Stomach (tissue), 9 donors: ENCODE results near the gene NHERF2. TPM values are rescaled to one million over a fixed set of nuclear protein-coding genes. Genes with fewer than 3 reads are reported as not detected.

Experiments
- DNase-seq, 2 donors: peaks; one replicate each; pipeline versions ENCODE4 v3.0.0 to v3.0.0-alpha.2; 2013 to 2019
- H3K27ac ChIP-seq, 5 donors: fragments of 200-600 bp in 4 of 5; sonication (generic) in 4 of 5; one replicate each; pipeline ENCODE4 v1.5.1; 2013 to 2019; ENCODE audit warnings: mild to moderate bottlenecking in 1 of 5, moderate library complexity in 1 of 5
- H3K27me3 ChIP-seq, 3 donors: fragments of 200-600 bp; sonication (generic); one replicate each; pipeline ENCODE4 v1.5.1; 2017 to 2019; ENCODE audit warnings: mixed run types in 1 of 3
- H3K36me3 ChIP-seq, 4 donors: fragments of 200-600 bp; sonication (generic); 1 replicate in 3 of 4; 2 replicates in 1 of 4; pipeline ENCODE4 v1.5.1; 2016 to 2019
- H3K4me1 ChIP-seq, 4 donors: fragments of 200-600 bp; sonication (generic); one replicate each; pipeline ENCODE4 v1.5.1; 2016 to 2019
- H3K4me3 ChIP-seq, 4 donors: fragments of 200-600 bp; sonication (generic) in 3 of 4; one replicate each; pipeline ENCODE4 v1.5.1; 2016 to 2019; ENCODE audit warnings: mild to moderate bottlenecking in 1 of 4
- H3K9me3 ChIP-seq, 4 donors: fragments of 200-600 bp; sonication (generic); one replicate each; pipeline ENCODE4 v1.5.1; 2016 to 2019
- CTCF ChIP-seq, 7 experiments: fragments of 450-650 bp in 4 of 7; fragments of 200-600 bp in 3 of 7; sonication (generic) in 3 of 7; IDR thresholded peaks; one replicate each; pipeline ENCODE4 v1.5.1; 2016 to 2019; ENCODE audit warnings: antibody characterized with exemption in 7 of 7, control low read depth in 2 of 7, mild to moderate bottlenecking in 1 of 7
- EP300 ChIP-seq: sonication (generic); formaldehyde crosslinking; IDR thresholded peaks from one replicate; pipeline ENCODE4 v1.6.1; 2017; ENCODE audit warnings: antibody characterized with exemption
- POLR2A ChIP-seq, 4 donors: fragments of 450-650 bp; IDR thresholded peaks; one replicate each; pipeline ENCODE4 v1.6.1; 2016; ENCODE audit warnings: antibody characterized with exemption in 4 of 4, control low read depth in 2 of 4, mild to moderate bottlenecking in 1 of 4, moderate library complexity in 1 of 4
- POLR2AphosphoS5 ChIP-seq, 3 donors: sonication (generic); formaldehyde crosslinking; IDR thresholded peaks; one replicate each; pipeline ENCODE4 v1.6.1; 2016; ENCODE audit warnings: antibody characterized with exemption in 3 of 3
- WGBS, 5 donors: extraction: QIAGEN DNeasy Blood & Tissue Kit in 3 of 5; methylation state at CpG; one replicate each; pipeline versions ENCODE4 v1.1.5 to v1.1.7; 2013 to 2018; 5-methylcytosine and 5-hydroxymethylcytosine counted together
- intact Hi-C: fragments of 100-400 bp; cut with DNase I; formaldehyde crosslinking; loops from one replicate; pipeline ENCODE4 v1.15.1; 2023; ENCODE audit warnings: low total_unique reads
- polyA plus RNA-seq, 3 donors: library from polyadenylated mRNA; stranded (reverse); fragments of 200-250 nt; gene quantifications; one replicate each; pipeline ENCODE4 v1.2.3, GENCODE V29; 2013
- total RNA-seq, 5 donors: library from RNA; depleted of rRNA; stranded (reverse); fragments of >200 nt; gene quantifications; one replicate each; pipeline versions ENCODE4 v1.1.0 to v1.2.3, GENCODE V29; 2014 to 2016
- donor health status: healthy with polysubstance abuse.
- donor health status: Bipolar disorder and iron deficiency.
- donor health status: healthy.

NHERF2 gene
- total and polyA plus RNA-seq, 8 donors: 17.4 to 236 (median 119) TPM

GRCh38 chr16:2078096-2078495 is 51.4 kb downstream of the NHERF2 start:
- peaks cover 56 to 100% (median 100%) of the 10 kb centered on the region in 4 donors for H3K36me3 ChIP-seq
- no peak for TF ChIP-seq CTCF (IDR thresholded peaks at IDR 0.05)
- TF ChIP-seq POLR2AphosphoS5 (IDR thresholded peaks at IDR 0.05): no peak
- TF ChIP-seq EP300: no peak
- no peak for TF ChIP-seq POLR2A (IDR thresholded peaks at IDR 0.05)
- H3K9me3 ChIP-seq: no peaks in the 10 kb centered on the region
- intact Hi-C loops: no loop called here
- no peaks in the 10 kb centered on the region for H3K27me3 ChIP-seq
- WGBS, 5 donors: 94 to 100% (median 98%) methylated on average over 5 to 7 of the region's 7 CpGs
- DNase-seq: no peak
- no peak overlapping the region for H3K4me3 ChIP-seq
- H3K27ac ChIP-seq: no peak overlapping the region
- H3K4me1 ChIP-seq: peaks cover 13 to 22% (median 18%) of the 10 kb centered on the region in 4 donors

GRCh38 chr16:2078691-2079090 is 52.0 kb downstream of the NHERF2 start:
- no peak for TF ChIP-seq POLR2A (IDR thresholded peaks at IDR 0.05)
- TF ChIP-seq POLR2AphosphoS5 (IDR thresholded peaks at IDR 0.05): no peak
- TF ChIP-seq CTCF (IDR thresholded peaks at IDR 0.05): no peak
- TF ChIP-seq EP300: no peak
- peaks cover 53 to 100% (median 100%) of the 10 kb centered on the region in 4 donors for H3K36me3 ChIP-seq
- intact Hi-C loops: no loop called here
- no peak overlapping the region for H3K4me3 ChIP-seq
- no peak for DNase-seq
- H3K4me1 ChIP-seq: peaks cover 13 to 28% (median 21%) of the 10 kb centered on the region in 4 donors
- WGBS, 5 donors: 87 to 96% (median 96%) methylated on average over 8 to 23 of the region's 23 CpGs
- no peak overlapping the region for H3K27ac ChIP-seq
- H3K9me3 ChIP-seq: no peaks in the 10 kb centered on the region
- no peaks in the 10 kb centered on the region for H3K27me3 ChIP-seq

- no peak for DNase-seq
- no peak overlapping the region for H3K4me3 ChIP-seq
- no peaks in the 10 kb centered on the region for H3K9me3 ChIP-seq
- TF ChIP-seq POLR2A (IDR thresholded peaks at IDR 0.05) (no peak), POLR2AphosphoS5 (IDR thresholded peaks at IDR 0.05) (no peak), EP300 (no peak), CTCF (IDR thresholded peaks at IDR 0.05) (no peak)
- H3K27me3 ChIP-seq: no peaks in the 10 kb centered on the region
- peaks cover 13 to 31% (median 22%) of the 10 kb centered on the region in 4 donors for H3K4me1 ChIP-seq
- no peak overlapping the region for H3K27ac ChIP-seq
- peaks cover 54 to 100% (median 100%) of the 10 kb centered on the region in 4 donors for H3K36me3 ChIP-seq
- intact Hi-C loops: no loop called here
- WGBS, 5 donors: 91 to 95% (median 95%) methylated on average over 15 to 30 of the region's 30 CpGs
Measured at GRCh38 chr16:2079311-2079800, 52.7 kb downstream of the NHERF2 start.

- TF ChIP-seq CTCF (IDR thresholded peaks at IDR 0.05) (no peak), POLR2A (IDR thresholded peaks at IDR 0.05) (no peak), EP300 (no peak), POLR2AphosphoS5 (IDR thresholded peaks at IDR 0.05) (no peak)
- Histone ChIP-seq H3K4me1 (peaks cover 13 to 31% (median 22%) of the 10 kb centered on the region in 4 donors), H3K27ac (no peak overlapping the region), H3K36me3 (peaks cover 51 to 100% (median 100%) of the 10 kb centered on the region in 4 donors), H3K27me3 (no peaks in the 10 kb centered on the region), H3K9me3 (no peaks in the 10 kb centered on the region), H3K4me3 (no peak overlapping the region)
- intact Hi-C loops: loop anchor here (10.0 kb wide), 1 partner anchor 55 kb away; the partner anchor contains the start of gene NHERF2
- no peak for DNase-seq
- WGBS, 5 donors: 81 to 87% (median 83%) methylated on average over 7 to 16 of the region's 16 CpGs
Measured at GRCh38 chr16:2079991-2080390, 53.3 kb downstream of the NHERF2 start.
